Tibial nerve (tissue), 4 donors: ENCODE results near the gene UBE2L3.

Experiments
- CTCF ChIP-seq, 5 experiments: fragments of 200-600 bp in 3 of 5; fragments of 450-650 bp in 2 of 5; sonication (generic) in 3 of 5; IDR thresholded peaks; one replicate each; pipeline ENCODE4 v1.5.1; 2016 to 2019; ENCODE audit warnings: antibody characterized with exemption in 5 of 5, mild to moderate bottlenecking in 3 of 5, moderate library complexity in 2 of 5
- EP300 ChIP-seq, 2 donors: sonication (generic); formaldehyde crosslinking; IDR thresholded peaks; one replicate each; pipeline ENCODE4 v1.6.1; 2017; ENCODE audit warnings: antibody characterized with exemption in 2 of 2, mild to moderate bottlenecking in 1 of 2
- POLR2A ChIP-seq, 2 donors: fragments of 450-650 bp; IDR thresholded peaks; one replicate each; pipeline ENCODE4 v1.6.1; 2017; ENCODE audit warnings: antibody characterized with exemption in 2 of 2, mild to moderate bottlenecking in 2 of 2, moderate library complexity in 2 of 2

- TF ChIP-seq CTCF (IDR thresholded peaks at IDR 0.05) (no peak), EP300 (IDR thresholded peaks at IDR 0.05) (no peak), POLR2A (IDR thresholded peaks at IDR 0.05) (no peak)
Measured at GRCh38 chr22:21666786-21667185, 99.3 kb downstream of the UBE2L3 start.
